Lower lobe of right lung (tissue), 2 donors: ENCODE measurements around the gene RAI14. TPM values are rescaled to one million over a fixed set of nuclear protein-coding genes. Genes with fewer than 3 reads are reported as not detected.
A peak's percentile ranks its signal among the peaks of the same experiment; 100 is the strongest.

ENCODE experiments used
- ATAC-seq, 2 donors: fragments of 200-7000 bp; cut with Tn5 transposase; one replicate each; pipeline ENCODE4 v1.9.1; 2020 to 2022; ENCODE audit warnings: mild to moderate bottlenecking in 2 of 2, moderate library complexity in 2 of 2
- DNase-seq: peaks from one replicate; pipeline ENCODE4 v3.0.0-alpha.2; 2020
- H3K27ac ChIP-seq: fragments of 200-600 bp; one replicate; pipeline ENCODE4 v1.8.0; 2022
- H3K27me3 ChIP-seq: fragments of 200-600 bp; one replicate; pipeline ENCODE4 v1.8.0; 2022; ENCODE audit warnings: low read depth
- H3K36me3 ChIP-seq: fragments of 200-600 bp; one replicate; pipeline ENCODE4 v1.8.0; 2022; ENCODE audit warnings: mild to moderate bottlenecking
- H3K4me1 ChIP-seq: fragments of 200-600 bp; one replicate; pipeline ENCODE4 v1.8.0; 2022
- H3K4me3 ChIP-seq: fragments of 200-600 bp; one replicate; pipeline ENCODE4 v1.8.0; 2022; ENCODE audit warnings: mild to moderate bottlenecking
- H3K9me3 ChIP-seq: fragments of 200-600 bp; one replicate; pipeline ENCODE4 v1.8.0; 2022
- CTCF ChIP-seq: fragments of 200-600 bp; IDR thresholded peaks from one replicate; pipeline ENCODE4 v1.8.0; 2022; ENCODE audit warnings: antibody characterized with exemption, mild to moderate bottlenecking
- intact Hi-C: fragments of 100-400 bp; cut with DNase I; formaldehyde crosslinking; loops from one replicate; pipeline ENCODE4 v1.11.0; 2022
- total RNA-seq: library from RNA; stranded (reverse); fragmentation: NEBNext Ultra II Directional; extraction: Animal tissue kit (Norgen Biotek cat#: 25700); gene quantifications from one replicate; pipeline ENCODE4 v1.2.1, GENCODE V29; 2021
- donor health status: DM: no; HTN: yes; CAD: no; lungs with severe emphysema.

Gene RAI14
- total RNA-seq, 1 donor from 2014 or later = 66.8 TPM

GRCh38 chr5:34622098-34622400 is 34.1 kb upstream of the RAI14 start:
- ATAC-seq = no peak
- Histone ChIP-seq H3K4me1 (no peaks in the 10 kb centered on the region), H3K36me3 (no peaks in the 10 kb centered on the region), H3K9me3 (no peaks in the 10 kb centered on the region), H3K27ac (peak overlapping the region; percentile 10), H3K4me3 (no peak overlapping the region), H3K27me3 (no peaks in the 10 kb centered on the region)
- intact Hi-C loops = no loop called here
- no peak for DNase-seq
- no peak for TF ChIP-seq CTCF

- TF ChIP-seq CTCF = no peak
- H3K36me3 ChIP-seq = no peaks in the 10 kb centered on the region
- no peaks in the 10 kb centered on the region for H3K9me3 ChIP-seq
- H3K27ac ChIP-seq = no peak overlapping the region
- no peak overlapping the region for H3K4me3 ChIP-seq
- DNase-seq = no peak
- intact Hi-C loops = no loop called here
- no peak for ATAC-seq
- H3K27me3 ChIP-seq = no peaks in the 10 kb centered on the region
- no peaks in the 10 kb centered on the region for H3K4me1 ChIP-seq
These were observed 31.4 kb upstream of the RAI14 start for GRCh38 chr5:34624691-34625090.

GRCh38 chr5:34625246-34625645 is 30.9 kb upstream of the RAI14 start:
- H3K4me3 ChIP-seq = no peak overlapping the region
- DNase-seq (no peak), ATAC-seq (no peak)
- intact Hi-C loops = no loop called here
- H3K4me1 ChIP-seq = no peaks in the 10 kb centered on the region
- TF ChIP-seq CTCF = no peak
- no peaks in the 10 kb centered on the region for H3K9me3 ChIP-seq
- no peak overlapping the region for H3K27ac ChIP-seq
- H3K36me3 ChIP-seq = no peaks in the 10 kb centered on the region
- no peaks in the 10 kb centered on the region for H3K27me3 ChIP-seq

- ATAC-seq = no peak
These were observed 30.1 kb upstream of the RAI14 start for GRCh38 chr5:34626036-34626435.

GRCh38 chr5:34626751-34627150 is 29.4 kb upstream of the RAI14 start:
- intact Hi-C loops = no loop called here
- no peak for TF ChIP-seq CTCF
- Histone ChIP-seq H3K27ac (no peak overlapping the region), H3K4me1 (no peaks in the 10 kb centered on the region), H3K9me3 (no peaks in the 10 kb centered on the region), H3K27me3 (no peaks in the 10 kb centered on the region), H3K4me3 (no peak overlapping the region), H3K36me3 (no peaks in the 10 kb centered on the region)
- DNase-seq (no peak), ATAC-seq (no peak)

More at GRCh38 chr5:34626036-34626435, 30.1 kb upstream of the RAI14 start:
- Histone ChIP-seq H3K27ac (no peak overlapping the region), H3K4me3 (no peak overlapping the region), H3K4me1 (no peaks in the 10 kb centered on the region), H3K36me3 (no peaks in the 10 kb centered on the region), H3K9me3 (no peaks in the 10 kb centered on the region), H3K27me3 (no peaks in the 10 kb centered on the region)
- no peak for DNase-seq
- intact Hi-C loops = no loop called here
- no peak for TF ChIP-seq CTCF

GRCh38 chr5:34627794-34628193 is 28.3 kb upstream of the RAI14 start:
- Histone ChIP-seq H3K4me3 (no peak overlapping the region), H3K27ac (no peak overlapping the region), H3K36me3 (no peaks in the 10 kb centered on the region), H3K9me3 (no peaks in the 10 kb centered on the region), H3K4me1 (no peaks in the 10 kb centered on the region), H3K27me3 (no peaks in the 10 kb centered on the region)
- no peak for TF ChIP-seq CTCF
- no peak for ATAC-seq
- intact Hi-C loops = no loop called here
- DNase-seq = no peak
